Thoracic aorta (tissue), 2 donors: ENCODE measurements around the gene ADCY10. TPM values are rescaled to one million over a fixed set of nuclear protein-coding genes. Genes with fewer than 3 reads are reported as not detected.

Experiments used
- ATAC-seq: fragments of 150-250 bp; one replicate; pipeline ENCODE4 v1.8.0; 2017; ENCODE audit warnings: low read depth; ENCODE audit not compliant: insufficient number of reproducible peaks, low FRiP score
- DNase-seq: peaks from one replicate; pipeline ENCODE4 v3.0.0-alpha.2; 2020; ENCODE audit warnings: low spot score
- H3K27ac ChIP-seq, 2 donors: fragments of 200-600 bp; sonication (generic); 1 replicate in 1 of 2; 2 replicates in 1 of 2; pipeline ENCODE4 v1.5.1; 2016; ENCODE audit warnings: mild to moderate bottlenecking in 2 of 2, moderate library complexity in 2 of 2
- H3K27me3 ChIP-seq: fragments of 200-600 bp; sonication (generic); replicated peaks from 2 replicates; pipeline ENCODE4 v1.6.0; 2016; ENCODE audit warnings: mild to moderate bottlenecking; ENCODE audit not compliant: insufficient read depth
- H3K36me3 ChIP-seq: fragments of 200-600 bp; sonication (generic); one replicate; pipeline ENCODE4 v1.5.1; 2016
- H3K4me1 ChIP-seq, 2 donors: fragments of 200-600 bp; sonication (generic); 1 replicate in 1 of 2; 2 replicates in 1 of 2; pipeline versions ENCODE4 v1.5.1 to v1.6.0; 2016; ENCODE audit warnings: low read depth in 2 of 2, mild to moderate bottlenecking in 1 of 2; ENCODE audit not compliant: control insufficient read depth in 1 of 2
- H3K4me3 ChIP-seq: fragments of 200-600 bp; sonication (generic); 2 replicates; pipeline ENCODE4 v1.5.1; 2016; ENCODE audit warnings: mild to moderate bottlenecking
- H3K9me3 ChIP-seq: fragments of 200-600 bp; sonication (generic); 2 replicates; pipeline ENCODE4 v1.5.1; 2016
- CTCF ChIP-seq: fragments of 200-600 bp; sonication (generic); IDR thresholded peaks from one replicate; pipeline ENCODE4 v1.5.1; 2019; ENCODE audit warnings: antibody characterized with exemption
- total RNA-seq, 2 donors: library from RNA; depleted of rRNA; stranded (reverse); fragments of >200 nt; gene quantifications; one replicate each; pipeline versions ENCODE4 v1.1.0 to v1.2.3, GENCODE V29; 2016

ADCY10 gene
- total RNA-seq, 2 donors from 2014 or later, result 0.54 TPM; not detected in 1

- no peak overlapping the region for H3K4me3 ChIP-seq
- ATAC-seq, result no peak
- H3K27me3 ChIP-seq, result no peaks in the 10 kb centered on the region
- TF ChIP-seq CTCF, result no peak
- no peaks in the 10 kb centered on the region for H3K36me3 ChIP-seq
- DNase-seq, result no peak
- peaks cover 0 to 4% of the 10 kb centered on the region in 2 donors for H3K4me1 ChIP-seq
- H3K9me3 ChIP-seq, result no peaks in the 10 kb centered on the region
- no peak overlapping the region for H3K27ac ChIP-seq
Observed at GRCh38 chr1:167882376-167882775, 31.6 kb downstream of the ADCY10 start.

GRCh38 chr1:167881786-167882185 lies 32.1 kb downstream of the ADCY10 start:
- Histone ChIP-seq H3K27me3 (no peaks in the 10 kb centered on the region), H3K36me3 (no peaks in the 10 kb centered on the region), H3K4me3 (no peak overlapping the region), H3K27ac (no peak overlapping the region), H3K9me3 (no peaks in the 10 kb centered on the region), H3K4me1 (peaks cover 0 to 4% of the 10 kb centered on the region in 2 donors)
- ATAC-seq, result no peak
- no peak for TF ChIP-seq CTCF
- DNase-seq, result no peak

DNA sequence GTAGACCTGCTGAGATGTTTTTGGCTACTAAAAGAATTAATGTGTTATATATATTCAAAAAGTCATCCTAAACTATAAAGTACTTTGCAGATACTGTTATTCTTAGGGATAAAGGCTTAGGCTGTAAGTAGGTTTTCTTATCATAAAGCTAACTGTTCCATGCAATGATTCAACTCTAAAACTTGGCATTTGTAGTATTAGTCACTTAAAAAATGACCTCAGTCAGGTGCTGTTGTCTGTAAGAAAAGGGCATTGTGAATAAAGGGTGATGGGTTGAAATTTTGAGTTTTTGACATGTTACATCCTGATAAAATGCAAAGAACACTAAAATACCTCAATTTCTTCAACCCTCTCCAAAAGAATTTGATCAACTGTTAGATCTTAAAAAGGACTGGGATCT lies 32.9 kb downstream of the ADCY10 start:
- no peaks in the 10 kb centered on the region for H3K36me3 ChIP-seq
- no peaks in the 10 kb centered on the region for H3K9me3 ChIP-seq
- peaks cover 0 to 4% of the 10 kb centered on the region in 2 donors for H3K4me1 ChIP-seq
- DNase-seq (no peak), ATAC-seq (no peak)
- no peak overlapping the region for H3K27ac ChIP-seq
- H3K4me3 ChIP-seq, result no peak overlapping the region
- H3K27me3 ChIP-seq, result no peaks in the 10 kb centered on the region
- TF ChIP-seq CTCF, result no peak

- no peak for ATAC-seq
Observed at GRCh38 chr1:167880580-167881021, 33.3 kb downstream of the ADCY10 start.

DNA sequence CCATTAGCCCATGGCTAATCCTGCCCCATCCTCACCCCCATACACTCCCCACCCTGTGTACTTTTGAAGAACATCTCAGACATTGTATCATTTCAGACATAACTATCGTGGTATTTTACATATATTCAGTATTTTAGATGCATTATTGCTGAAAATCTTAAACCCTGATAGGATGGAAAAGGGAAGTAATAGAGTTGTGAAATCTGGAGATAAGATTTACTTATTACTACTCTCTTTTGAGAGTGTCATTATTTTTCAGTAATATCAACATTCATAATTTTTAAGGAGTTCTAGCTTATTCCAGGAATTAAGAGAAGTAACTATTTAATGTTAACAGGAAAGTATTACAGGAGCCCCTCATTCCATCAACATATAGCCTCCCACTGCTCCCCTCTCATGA lies 34.4 kb downstream of the ADCY10 start:
- no peaks in the 10 kb centered on the region for H3K36me3 ChIP-seq
- H3K27ac ChIP-seq, result no peak overlapping the region
- H3K27me3 ChIP-seq, result no peaks in the 10 kb centered on the region
- no peaks in the 10 kb centered on the region for H3K9me3 ChIP-seq
- peaks cover 0 to 4% of the 10 kb centered on the region in 2 donors for H3K4me1 ChIP-seq
- no peak overlapping the region for H3K4me3 ChIP-seq
- ATAC-seq (no peak), DNase-seq (no peak)
- no peak for TF ChIP-seq CTCF

More at GRCh38 chr1:167880580-167881021, 33.3 kb downstream of the ADCY10 start:
- no peaks in the 10 kb centered on the region for H3K27me3 ChIP-seq
- DNase-seq, result no peak
- H3K4me3 ChIP-seq, result no peak overlapping the region
- no peaks in the 10 kb centered on the region for H3K9me3 ChIP-seq
- TF ChIP-seq CTCF, result no peak
- H3K27ac ChIP-seq, result no peak overlapping the region
- peaks cover 0 to 4% of the 10 kb centered on the region in 2 donors for H3K4me1 ChIP-seq
- no peaks in the 10 kb centered on the region for H3K36me3 ChIP-seq
